ENCODE data around the gene GPR50.

The GPR50 gene

GRCh38 chrX:151177141-151178027 is 1.0 kb downstream of the GPR50 start:
- Histone ChIP-seq H3K27me3 (ENCODE audit: insufficient read depth, poor library complexity, severe bottlenecking) (peaks cover 3% of the 10 kb centered on the region), H3K4me3 (replicated peaks; ENCODE audit: insufficient read depth, low read length) (no peak overlapping the region), H3K27ac (replicated peaks) (no peak overlapping the region)
- DNase-seq (ENCODE audit: low read depth in 1 of 2, low spot score in 1 of 2), result no peak
- TF ChIP-seq REST (IDR thresholded peaks at IDR 0.05; ENCODE audit: insufficient replicate concordance, low read depth) (no peak), SPI1 (IDR thresholded peaks at IDR 0.05; ENCODE audit: borderline replicate concordance, low read depth) (no peak), GABPA (IDR thresholded peaks at IDR 0.05; ENCODE audit: low read depth) (no peak), CTCF (IDR thresholded peaks at IDR 0.05; ENCODE audit: insufficient read depth, low read length) (no peak), POLR2AphosphoS5 (IDR thresholded peaks at IDR 0.05; ENCODE audit: low read depth) (no peak)

- Histone ChIP-seq H3K27ac (replicated peaks) (no peak overlapping the region), H3K4me3 (replicated peaks; ENCODE audit: insufficient read depth, low read length) (no peak overlapping the region), H3K27me3 (ENCODE audit: insufficient read depth, poor library complexity, severe bottlenecking) (peaks cover 3% of the 10 kb centered on the region)
- DNase-seq (ENCODE audit: low read depth in 1 of 2, low spot score in 1 of 2), result no peak
- TF ChIP-seq REST (IDR thresholded peaks at IDR 0.05; ENCODE audit: insufficient replicate concordance, low read depth) (no peak), POLR2AphosphoS5 (IDR thresholded peaks at IDR 0.05; ENCODE audit: low read depth) (no peak), SPI1 (IDR thresholded peaks at IDR 0.05; ENCODE audit: borderline replicate concordance, low read depth) (no peak), GABPA (IDR thresholded peaks at IDR 0.05; ENCODE audit: low read depth) (no peak), CTCF (IDR thresholded peaks at IDR 0.05; ENCODE audit: insufficient read depth, low read length) (no peak)
Observed at GRCh38 chrX:151178746-151179145, 2.4 kb downstream of the GPR50 start.

GRCh38 chrX:151180400-151180799 is 4.0 kb downstream of the GPR50 start:
- no peak for DNase-seq (ENCODE audit: low read depth in 1 of 2, low spot score in 1 of 2)
- TF ChIP-seq GABPA (IDR thresholded peaks at IDR 0.05; ENCODE audit: low read depth) (no peak), POLR2AphosphoS5 (IDR thresholded peaks at IDR 0.05; ENCODE audit: low read depth) (no peak), SPI1 (IDR thresholded peaks at IDR 0.05; ENCODE audit: borderline replicate concordance, low read depth) (no peak), REST (IDR thresholded peaks at IDR 0.05; ENCODE audit: insufficient replicate concordance, low read depth) (no peak), CTCF (IDR thresholded peaks at IDR 0.05; ENCODE audit: insufficient read depth, low read length) (no peak)

More at GRCh38 chrX:151180400-151180799, 4.0 kb downstream of the GPR50 start:
- H3K27ac ChIP-seq (replicated peaks), result no peak overlapping the region
- peaks cover 3% of the 10 kb centered on the region for H3K27me3 ChIP-seq (ENCODE audit: insufficient read depth, poor library complexity, severe bottlenecking)
- no peak overlapping the region for H3K4me3 ChIP-seq (replicated peaks; ENCODE audit: insufficient read depth, low read length)
